Measurements from ENCODE around the gene ATP9A.
"Not testable (repeated sequence)": the region's sequence is repeated elsewhere in the genome, so short reads cannot be mapped to it uniquely, and the experiment has no call there.

ATP9A gene

GRCh38 chr20:51688600-51689244 lies 79.5 kb downstream of the ATP9A start:
- DNase-seq (ENCODE audit: low spot score): no peak

- no peak for DNase-seq (ENCODE audit: low spot score)
Measured at GRCh38 chr20:51687630-51688029, 80.6 kb downstream of the ATP9A start.

- peak; percentile 66 for DNase-seq (ENCODE audit: low spot score)
Measured at GRCh38 chr20:51687108-51687507, 81.1 kb downstream of the ATP9A start.

GRCh38 chr20:51685494-51685893 lies 82.7 kb downstream of the ATP9A start:
- DNase-seq (ENCODE audit: low spot score): not testable (repeated sequence)

GRCh38 chr20:51680067-51680749 lies 88.0 kb downstream of the ATP9A start:
- no peak for DNase-seq (ENCODE audit: low spot score)

GRCh38 chr20:51679254-51679921 lies 88.8 kb downstream of the ATP9A start:
- DNase-seq (ENCODE audit: low spot score): no peak

GRCh38 chr20:51678026-51678697 lies 90.0 kb downstream of the ATP9A start:
- no peak for DNase-seq (ENCODE audit: low spot score)

GRCh38 chr20:51668947-51669346 lies 99.2 kb downstream of the ATP9A start:
- DNase-seq (ENCODE audit: low spot score): no peak

GRCh38 chr20:51668515-51668914 lies 99.7 kb downstream of the ATP9A start:
- DNase-seq (ENCODE audit: low spot score): no peak

- no peak for DNase-seq (ENCODE audit: low spot score)
Measured at GRCh38 chr20:51667491-51667890, 100.7 kb downstream of the ATP9A start.

GRCh38 chr20:51667002-51667408 lies 101.2 kb downstream of the ATP9A start:
- peak; percentile 22 for DNase-seq (ENCODE audit: low spot score)

GRCh38 chr20:51666126-51666525 lies 102.1 kb downstream of the ATP9A start:
- no peak for DNase-seq (ENCODE audit: low spot score)

- peak; percentile 37 for DNase-seq (ENCODE audit: low spot score)
Measured at GRCh38 chr20:51665543-51666118, 102.6 kb downstream of the ATP9A start.

- DNase-seq (ENCODE audit: low spot score): peak; percentile 91
Measured at GRCh38 chr20:51661609-51662178, 106.5 kb downstream of the ATP9A start.

- DNase-seq (ENCODE audit: low spot score): peak; percentile 61
Measured at GRCh38 chr20:51660672-51661608, 107.2 kb downstream of the ATP9A start.

GRCh38 chr20:51659491-51660050 lies 108.6 kb downstream of the ATP9A start:
- no peak for DNase-seq (ENCODE audit: low spot score)

GRCh38 chr20:51656726-51657260 lies 111.4 kb downstream of the ATP9A start:
- no peak for DNase-seq (ENCODE audit: low spot score)

GRCh38 chr20:51656089-51656488 lies 112.1 kb downstream of the ATP9A start:
- DNase-seq (ENCODE audit: low spot score): not testable (repeated sequence)

GRCh38 chr20:51654495-51654894 lies 113.7 kb downstream of the ATP9A start:
- no peak for DNase-seq (ENCODE audit: low spot score)

- DNase-seq (ENCODE audit: low spot score): no peak
Measured at GRCh38 chr20:51654060-51654459, 114.1 kb downstream of the ATP9A start.

Data from LoVo (cell line).